Neural progenitor cell (in vitro differentiated cells): ENCODE data around the gene NHSL1. TPM values are rescaled to one million over a fixed set of nuclear protein-coding genes. Genes with fewer than 3 reads are reported as not detected.

Source experiments
- DNase-seq: peaks from one replicate; pipeline ENCODE4 v3.0.0-alpha.2; 2016; ENCODE audit warnings: low spot score
- H2AFZ ChIP-seq: fragments of 200-600 bp; sonication (generic); replicated peaks from 2 replicates; pipeline ENCODE4 v1.6.1; 2016; ENCODE audit warnings: antibody characterized with exemption
- H3F3A ChIP-seq: fragments of 200-600 bp; sonication (generic); 2 replicates; pipeline ENCODE4 v1.6.1; 2016; ENCODE audit warnings: antibody characterized with exemption, low read depth
- H3K27ac ChIP-seq: fragments of 200-600 bp; sonication (generic); 2 replicates; pipeline ENCODE4 v1.5.1; 2016; ENCODE audit warnings: mild to moderate bottlenecking
- H3K27me3 ChIP-seq: fragments of 200-600 bp; sonication (generic); 2 replicates; pipeline ENCODE4 v1.6.1; 2016; ENCODE audit warnings: mild to moderate bottlenecking, moderate library complexity
- H3K36me3 ChIP-seq: fragments of 200-600 bp; sonication (generic); 2 replicates; pipeline ENCODE4 v1.5.1; 2016
- H3K4me1 ChIP-seq: fragments of 200-600 bp; sonication (generic); 2 replicates; pipeline ENCODE4 v1.6.1; 2016; ENCODE audit warnings: mixed run types
- H3K4me2 ChIP-seq: fragments of 200-600 bp; sonication (generic); 2 replicates; pipeline ENCODE4 v1.6.1; 2016
- H3K4me3 ChIP-seq: fragments of 200-600 bp; sonication (generic); 2 replicates; pipeline ENCODE4 v1.5.1; 2016
- H3K79me2 ChIP-seq: fragments of 200-600 bp; sonication (generic); 2 replicates; pipeline ENCODE4 v1.6.1; 2016; ENCODE audit warnings: low read depth
- H3K9ac ChIP-seq: fragments of 200-600 bp; sonication (generic); 2 replicates; pipeline ENCODE4 v1.6.1; 2016
- H3K9me3 ChIP-seq: fragments of 200-600 bp; sonication (generic); 2 replicates; pipeline ENCODE4 v1.5.1; 2016; ENCODE audit warnings: low read depth
- H4K20me1 ChIP-seq: fragments of 200-600 bp; sonication (generic); 2 replicates; pipeline ENCODE4 v1.6.1; 2016; ENCODE audit warnings: low read depth
- H3K27ac Mint-ChIP-seq: 3 replicates; pipeline ENCODE4 v1.8.0; 2021; ENCODE audit warnings: mixed read lengths
- H3K27me3 Mint-ChIP-seq: 2 replicates; pipeline ENCODE4 v1.8.0; 2022; ENCODE audit warnings: low read depth, mild to moderate bottlenecking, inconsistent platforms, moderate library complexity, mixed read lengths; ENCODE audit not compliant: insufficient read depth
- H3K36me3 Mint-ChIP-seq: 3 replicates; pipeline ENCODE4 v1.8.0; 2021; ENCODE audit warnings: mixed read lengths
- H3K4me1 Mint-ChIP-seq: 3 replicates; pipeline ENCODE4 v1.8.0; 2021; ENCODE audit warnings: mixed read lengths
- H3K4me3 Mint-ChIP-seq: 3 replicates; pipeline ENCODE4 v1.8.0; 2021; ENCODE audit warnings: mild to moderate bottlenecking, moderate library complexity, mixed read lengths
- H3K9me3 Mint-ChIP-seq: 3 replicates; pipeline ENCODE4 v1.8.0; 2020; ENCODE audit warnings: mixed read lengths
- EZH2 ChIP-seq: fragments of 200-600 bp; sonication (generic); IDR thresholded peaks from 2 replicates; pipeline ENCODE4 v1.6.1; 2017; ENCODE audit warnings: antibody characterized with exemption, mild to moderate bottlenecking, moderate library complexity
- EZH2phosphoT487 ChIP-seq: fragments of 200-600 bp; sonication (generic); IDR thresholded peaks from 2 replicates; pipeline ENCODE4 v1.6.1; 2017; ENCODE audit warnings: antibody characterized with exemption
- total RNA-seq: library from RNA; depleted of rRNA; stranded (reverse); fragments of >200 nt; gene quantifications from 2 replicates; pipeline ENCODE4 v1.2.3, GENCODE V29; 2015; ENCODE audit warnings: low replicate concordance
- TF ChIP-seq, protein P1 (sequence below): fragments of 200-600 bp; sonication (generic); IDR thresholded peaks from 2 replicates; pipeline ENCODE4 v1.5.1; 2017; ENCODE audit warnings: antibody characterized with exemption, mild to moderate bottlenecking

Gene NHSL1
- total RNA-seq, 1 donor from 2014 or later, result 12.1 TPM

DNA sequence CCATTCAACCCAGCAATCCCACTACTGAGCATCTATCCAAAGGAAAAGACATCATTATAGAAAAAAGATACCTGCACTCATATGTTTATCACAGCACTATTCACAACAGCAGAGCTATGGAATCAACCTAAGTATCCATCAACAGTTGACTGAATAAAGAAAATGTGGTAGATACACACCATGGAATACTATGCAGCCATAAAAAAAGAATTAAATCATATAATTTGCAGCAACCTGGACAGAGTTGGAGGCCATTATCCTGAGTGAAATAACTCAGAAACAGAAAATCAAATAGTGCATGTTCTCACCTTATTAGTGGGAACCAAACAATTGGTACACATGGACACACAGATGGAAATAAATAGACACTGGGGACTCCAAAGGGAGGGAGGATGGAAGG lies 23.2 kb downstream of the NHSL1 start:
- no peak overlapping the region for H3K27ac Mint-ChIP-seq
- Histone ChIP-seq H3K36me3 (no peaks in the 10 kb centered on the region), H3F3A (peaks cover 12% of the 10 kb centered on the region), H4K20me1 (no peaks in the 10 kb centered on the region), H3K79me2 (peaks cover 4% of the 10 kb centered on the region), H3K4me2 (no peak overlapping the region), H3K27ac (no peak overlapping the region), H3K9ac (no peak overlapping the region), H3K4me1 (peaks cover 16% of the 10 kb centered on the region), H3K27me3 (no peaks in the 10 kb centered on the region), H3K4me3 (no peak overlapping the region), H3K9me3 (no peaks in the 10 kb centered on the region), H2AFZ (no peak overlapping the region)
- peaks cover 6% of the 10 kb centered on the region for H3K4me1 Mint-ChIP-seq
- no peak for TF ChIP-seq EZH2phosphoT487
- TF ChIP-seq, protein P1, sequence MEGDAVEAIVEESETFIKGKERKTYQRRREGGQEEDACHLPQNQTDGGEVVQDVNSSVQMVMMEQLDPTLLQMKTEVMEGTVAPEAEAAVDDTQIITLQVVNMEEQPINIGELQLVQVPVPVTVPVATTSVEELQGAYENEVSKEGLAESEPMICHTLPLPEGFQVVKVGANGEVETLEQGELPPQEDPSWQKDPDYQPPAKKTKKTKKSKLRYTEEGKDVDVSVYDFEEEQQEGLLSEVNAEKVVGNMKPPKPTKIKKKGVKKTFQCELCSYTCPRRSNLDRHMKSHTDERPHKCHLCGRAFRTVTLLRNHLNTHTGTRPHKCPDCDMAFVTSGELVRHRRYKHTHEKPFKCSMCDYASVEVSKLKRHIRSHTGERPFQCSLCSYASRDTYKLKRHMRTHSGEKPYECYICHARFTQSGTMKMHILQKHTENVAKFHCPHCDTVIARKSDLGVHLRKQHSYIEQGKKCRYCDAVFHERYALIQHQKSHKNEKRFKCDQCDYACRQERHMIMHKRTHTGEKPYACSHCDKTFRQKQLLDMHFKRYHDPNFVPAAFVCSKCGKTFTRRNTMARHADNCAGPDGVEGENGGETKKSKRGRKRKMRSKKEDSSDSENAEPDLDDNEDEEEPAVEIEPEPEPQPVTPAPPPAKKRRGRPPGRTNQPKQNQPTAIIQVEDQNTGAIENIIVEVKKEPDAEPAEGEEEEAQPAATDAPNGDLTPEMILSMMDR, result no peak
- TF ChIP-seq EZH2, result no peak
- peaks cover 11% of the 10 kb centered on the region for H3K36me3 Mint-ChIP-seq
- DNase-seq, result no peak
- H3K4me3 Mint-ChIP-seq, result no peak overlapping the region
- peaks cover 2% of the 10 kb centered on the region for H3K27me3 Mint-ChIP-seq
- no peaks in the 10 kb centered on the region for H3K9me3 Mint-ChIP-seq

DNA sequence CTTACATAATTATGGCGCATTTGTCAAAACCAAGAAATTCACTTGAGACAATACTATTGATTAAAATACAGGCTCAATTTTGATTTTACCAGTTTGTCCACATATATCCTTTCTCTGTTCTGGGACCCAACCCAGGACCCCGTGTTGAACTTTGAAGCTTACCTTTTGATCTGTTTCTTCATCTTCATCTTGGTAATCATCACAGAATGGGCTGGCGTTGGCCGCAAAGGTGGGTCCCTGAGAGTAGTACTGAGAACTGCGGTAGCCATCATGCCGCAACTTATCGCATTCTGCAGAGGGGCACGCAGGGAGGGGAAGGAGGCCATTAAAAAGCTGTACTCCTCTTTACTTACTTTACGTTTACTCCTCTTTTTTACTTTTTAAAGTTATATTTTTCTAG lies 26.1 kb downstream of the NHSL1 start:
- H3K27me3 ChIP-seq, result no peaks in the 10 kb centered on the region
- no peak overlapping the region for H3K9ac ChIP-seq
- Mint-ChIP-seq H3K36me3 (peaks cover 18% of the 10 kb centered on the region), H3K27ac (no peak overlapping the region), H3K4me1 (peaks cover 6% of the 10 kb centered on the region), H3K27me3 (peaks cover 2% of the 10 kb centered on the region), H3K9me3 (no peaks in the 10 kb centered on the region), H3K4me3 (no peak overlapping the region)
- H2AFZ ChIP-seq, result no peak overlapping the region
- no peak overlapping the region for H3K4me3 ChIP-seq
- no peak overlapping the region for H3K27ac ChIP-seq
- no peaks in the 10 kb centered on the region for H3K36me3 ChIP-seq
- peaks cover 16% of the 10 kb centered on the region for H3K4me1 ChIP-seq
- no peak for DNase-seq
- TF ChIP-seq EZH2, result no peak
- TF ChIP-seq EZH2phosphoT487, result no peak
- TF ChIP-seq, protein P1, result no peak
- H3K4me2 ChIP-seq, result no peak overlapping the region
- H3K79me2 ChIP-seq, result peaks cover 4% of the 10 kb centered on the region
- H4K20me1 ChIP-seq, result no peaks in the 10 kb centered on the region
- H3F3A ChIP-seq, result peaks cover 12% of the 10 kb centered on the region
- H3K9me3 ChIP-seq, result no peaks in the 10 kb centered on the region

DNA sequence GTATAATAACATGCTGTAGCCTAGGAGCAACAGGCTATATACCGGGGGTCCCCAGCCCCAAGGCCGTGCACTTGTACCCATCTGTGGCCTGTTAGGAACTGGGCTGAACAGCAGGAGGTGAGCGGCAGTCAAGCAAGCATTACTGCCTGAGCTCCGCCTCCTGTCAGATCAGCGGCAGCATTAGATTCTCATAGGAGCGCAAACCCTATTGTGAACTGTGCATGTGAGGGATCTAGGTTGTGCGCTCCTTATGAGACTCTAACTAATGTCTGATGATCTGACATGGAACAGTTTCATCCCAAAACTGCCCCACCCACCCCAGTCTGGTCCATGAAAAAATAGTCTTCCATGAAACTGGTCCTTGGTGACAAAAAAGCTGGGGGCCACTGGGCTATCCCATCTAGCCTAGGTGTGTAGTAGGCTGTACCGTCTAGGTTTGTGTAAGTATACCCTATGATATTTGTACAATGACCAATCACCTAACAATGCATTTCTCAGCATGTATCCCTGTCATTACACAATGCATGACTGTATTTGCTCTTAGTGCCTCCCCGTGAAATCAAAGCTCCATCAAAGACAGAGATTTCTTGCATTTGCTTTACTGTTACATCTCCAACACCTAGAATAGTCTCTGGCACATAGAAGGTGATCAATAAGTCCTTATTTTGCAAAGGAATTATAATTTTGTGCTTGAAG lies 30.8 kb downstream of the NHSL1 start:
- Histone ChIP-seq H4K20me1 (no peaks in the 10 kb centered on the region), H2AFZ (no peak overlapping the region), H3K79me2 (no peaks in the 10 kb centered on the region), H3K27me3 (no peaks in the 10 kb centered on the region), H3K36me3 (no peaks in the 10 kb centered on the region), H3F3A (peaks cover under 1% of the 10 kb centered on the region), H3K4me3 (no peak overlapping the region), H3K9ac (no peak overlapping the region), H3K27ac (no peak overlapping the region), H3K4me1 (peaks cover 6% of the 10 kb centered on the region), H3K9me3 (no peaks in the 10 kb centered on the region), H3K4me2 (no peak overlapping the region)
- TF ChIP-seq, protein P1, result no peak
- TF ChIP-seq EZH2 (no peak), EZH2phosphoT487 (no peak)
- no peaks in the 10 kb centered on the region for H3K9me3 Mint-ChIP-seq
- no peak overlapping the region for H3K27ac Mint-ChIP-seq
- H3K36me3 Mint-ChIP-seq, result peaks cover 38% of the 10 kb centered on the region
- H3K4me3 Mint-ChIP-seq, result no peak overlapping the region
- H3K27me3 Mint-ChIP-seq, result no peaks in the 10 kb centered on the region
- no peaks in the 10 kb centered on the region for H3K4me1 Mint-ChIP-seq
- DNase-seq, result no peak
